Nucleus accumbens (tissue), 56 donors: ENCODE results near the gene BANP.
"Not testable (repeated sequence)": the region's sequence is repeated elsewhere in the genome, so short reads cannot be mapped to it uniquely, and the experiment has no call there.

Experiments
- DNase-seq, 56 donors: peaks; one replicate each; lab custom pipeline; 2025; lab: John Stamatoyannopoulos, UW

Gene BANP, protein sequence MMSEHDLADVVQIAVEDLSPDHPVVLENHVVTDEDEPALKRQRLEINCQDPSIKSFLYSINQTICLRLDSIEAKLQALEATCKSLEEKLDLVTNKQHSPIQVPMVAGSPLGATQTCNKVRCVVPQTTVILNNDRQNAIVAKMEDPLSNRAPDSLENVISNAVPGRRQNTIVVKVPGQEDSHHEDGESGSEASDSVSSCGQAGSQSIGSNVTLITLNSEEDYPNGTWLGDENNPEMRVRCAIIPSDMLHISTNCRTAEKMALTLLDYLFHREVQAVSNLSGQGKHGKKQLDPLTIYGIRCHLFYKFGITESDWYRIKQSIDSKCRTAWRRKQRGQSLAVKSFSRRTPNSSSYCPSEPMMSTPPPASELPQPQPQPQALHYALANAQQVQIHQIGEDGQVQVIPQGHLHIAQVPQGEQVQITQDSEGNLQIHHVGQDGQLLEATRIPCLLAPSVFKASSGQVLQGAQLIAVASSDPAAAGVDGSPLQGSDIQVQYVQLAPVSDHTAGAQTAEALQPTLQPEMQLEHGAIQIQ

DNA sequence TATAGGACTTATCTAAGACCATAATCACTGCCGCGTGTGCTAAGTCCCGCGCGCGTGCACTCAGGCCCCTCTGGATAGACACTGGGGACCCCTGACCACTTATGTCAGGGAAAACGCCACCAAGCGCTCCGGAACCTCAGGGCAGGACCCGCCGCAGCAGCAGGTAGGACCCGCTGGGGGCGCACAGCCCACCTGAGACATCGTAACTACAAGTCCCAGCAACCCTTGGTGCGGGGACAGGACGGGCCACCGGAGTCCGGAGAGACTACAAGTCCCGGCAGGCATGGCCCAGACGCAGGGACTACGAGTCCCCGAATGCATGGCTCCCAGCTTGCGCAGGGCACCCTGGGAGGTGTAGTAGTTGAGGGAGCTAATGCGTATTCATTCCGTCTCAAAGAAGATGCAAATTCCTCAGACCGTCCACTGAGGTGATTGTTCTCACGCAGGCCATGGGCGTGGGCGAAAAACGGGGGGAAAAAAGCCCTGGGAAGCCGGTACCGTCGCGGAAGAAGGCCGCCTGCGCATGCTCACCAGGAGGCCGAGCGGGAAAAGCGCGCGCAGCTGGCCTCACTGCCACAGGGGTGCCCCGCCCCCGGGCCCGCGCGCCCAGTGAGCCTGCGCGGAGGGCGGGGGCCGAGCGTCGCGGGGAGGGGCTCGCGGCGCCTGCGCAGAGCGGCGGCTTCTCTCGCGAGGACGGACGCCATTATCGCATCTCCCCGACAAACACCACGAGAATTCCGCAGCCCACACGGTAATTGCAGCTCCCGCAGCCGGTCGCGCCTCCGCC lies at the start of gene BANP:
TSS of gene BANP (plus strand) at position 670 of the 787 bp plus-strand sequence. CDS start 23,682 bp downstream, outside the sequence.
- DNase-seq: peak; percentile 81 to 100 (median 97)

DNA sequence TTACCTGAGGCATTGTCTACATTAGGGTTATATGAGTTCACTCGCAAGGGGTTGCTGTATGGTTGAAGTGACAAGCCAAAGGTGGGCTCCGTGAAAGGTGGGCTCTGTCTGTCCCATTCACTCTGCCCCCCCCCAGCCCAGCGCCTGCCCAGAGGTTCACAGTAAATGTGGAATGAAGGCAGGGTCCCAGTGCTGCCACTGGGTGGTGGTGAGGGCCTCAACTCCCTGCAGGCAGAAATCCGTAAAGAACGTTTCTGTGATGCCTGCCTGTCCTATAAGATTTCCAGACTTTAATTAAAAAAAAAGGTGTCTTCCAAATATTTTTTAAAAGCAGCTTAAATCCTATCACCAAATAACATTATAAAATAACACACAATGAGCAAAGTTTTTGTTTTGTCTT lies 46.3 kb upstream of the BANP start:
- DNase-seq: not testable (repeated sequence)

- DNase-seq: not testable (repeated sequence)
Measured at GRCh38 chr16:87905521-87905920, 45.7 kb upstream of the BANP start.

- DNase-seq: not testable (repeated sequence)
Measured at GRCh38 chr16:87908101-87908500, 43.1 kb upstream of the BANP start.

DNA sequence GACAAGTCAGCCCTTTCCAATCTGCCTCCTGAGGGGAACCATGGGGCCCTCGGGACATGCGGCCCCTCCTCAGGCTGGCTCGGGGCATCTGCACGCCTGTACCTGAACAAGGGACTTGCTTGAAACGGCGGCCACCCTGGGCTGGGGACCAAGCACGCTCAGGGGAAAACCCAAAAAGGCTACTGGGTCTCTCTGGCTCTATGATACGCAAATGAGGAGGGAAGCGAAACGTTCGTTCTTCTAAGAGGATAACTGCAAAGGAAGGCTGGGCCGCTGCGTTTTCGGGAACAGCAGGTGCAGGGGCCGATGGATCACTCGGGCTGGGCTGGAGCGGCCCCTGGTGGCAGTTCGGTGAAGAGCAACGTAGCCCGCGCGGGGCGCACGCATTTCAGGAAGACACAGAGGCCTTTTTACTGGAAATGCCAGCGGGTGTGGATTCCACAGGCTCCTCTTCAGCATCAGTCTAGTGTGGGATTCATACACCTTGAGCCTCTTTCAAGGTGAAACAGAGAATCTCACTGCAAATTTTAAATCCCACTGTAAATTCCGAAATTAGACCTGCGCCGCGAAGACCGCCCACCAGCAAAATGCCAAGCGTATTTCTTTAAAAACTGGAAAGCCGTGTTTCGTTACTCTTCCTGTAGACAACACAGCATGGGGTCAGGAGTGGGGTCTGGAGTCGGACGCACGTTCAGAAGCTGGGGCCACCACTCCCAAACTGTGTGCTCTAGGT lies 41.9 kb upstream of the BANP start:
- DNase-seq: peak in 44 of 56 donors; percentile 4 to 78 (median 40)

DNA sequence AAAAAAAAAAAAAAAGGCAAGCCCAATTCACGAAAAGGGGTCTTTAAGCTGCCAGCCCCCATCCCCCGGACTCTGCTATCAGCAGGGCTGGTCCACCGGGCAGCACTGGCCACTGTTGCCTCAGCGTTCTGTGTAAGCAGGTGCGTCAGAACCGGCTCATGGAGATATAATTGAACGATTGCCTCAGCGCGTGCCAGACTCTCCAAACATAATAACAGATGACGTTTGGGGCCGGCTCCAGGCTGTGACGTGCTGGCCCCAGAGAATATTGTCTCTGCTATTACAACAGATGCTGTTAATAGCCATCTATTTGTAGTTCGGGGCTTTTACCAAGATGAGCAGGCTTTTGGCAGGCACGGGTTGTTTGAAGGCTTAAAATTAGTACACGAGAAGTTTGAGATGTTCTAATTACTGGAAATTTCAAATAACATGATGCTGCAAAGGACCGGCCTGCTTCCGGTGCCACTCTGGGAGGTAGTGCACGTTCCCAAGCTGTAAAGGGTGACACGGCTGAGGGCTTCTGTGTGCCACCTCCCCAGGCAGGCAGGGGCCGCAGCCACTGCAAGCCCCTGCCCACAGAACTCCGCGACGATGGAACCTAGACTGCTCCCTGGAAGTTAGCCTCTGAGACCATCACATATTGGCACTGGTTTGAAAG lies 40.0 kb upstream of the BANP start:
- not testable (repeated sequence) for DNase-seq

- not testable (repeated sequence) for DNase-seq
Measured at GRCh38 chr16:87912691-87913090, 38.5 kb upstream of the BANP start.

DNA sequence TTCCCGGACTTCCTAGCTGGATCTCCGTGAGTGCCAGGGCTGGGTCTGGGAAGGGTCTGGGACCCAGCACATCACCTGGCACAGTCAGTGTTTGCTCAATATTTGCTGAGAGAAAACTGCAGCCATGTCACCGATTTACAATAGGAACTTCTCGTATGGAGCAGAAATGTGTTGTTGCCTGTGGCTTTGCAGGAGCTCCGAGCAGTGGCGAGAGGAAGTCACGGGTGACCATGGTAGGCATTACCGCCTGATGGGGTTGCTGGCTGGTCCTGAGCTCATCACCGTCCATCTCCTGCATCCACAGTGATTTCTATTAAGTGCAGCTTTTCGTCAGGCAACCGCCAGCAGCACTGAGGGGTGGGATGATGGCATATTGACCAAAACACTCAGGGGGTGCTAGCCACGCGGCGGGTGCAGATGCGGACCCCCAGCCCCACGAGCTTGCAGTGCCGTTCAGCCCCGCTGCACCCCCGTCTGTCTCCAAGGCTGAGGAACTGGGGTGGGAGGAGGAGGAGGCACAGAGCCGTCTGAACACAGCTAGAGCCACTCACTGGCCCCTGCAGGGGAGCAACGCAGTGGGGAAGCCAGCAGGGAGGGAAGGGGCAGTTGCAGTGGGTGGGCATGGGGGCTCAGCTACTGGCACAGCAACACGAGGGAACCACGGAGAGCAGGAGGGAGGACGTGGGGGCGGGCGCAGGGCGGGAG lies 37.1 kb upstream of the BANP start:
- DNase-seq: not testable (repeated sequence)

- no peak for DNase-seq
Measured at GRCh38 chr16:87914812-87915211, 36.4 kb upstream of the BANP start.

- DNase-seq: no peak
Measured at GRCh38 chr16:87917503-87917902, 33.7 kb upstream of the BANP start.

GRCh38 chr16:87918338-87918737 lies 32.9 kb upstream of the BANP start:
- peak in 22 of 56 donors; percentile 8 to 57 (median 31) for DNase-seq

DNA sequence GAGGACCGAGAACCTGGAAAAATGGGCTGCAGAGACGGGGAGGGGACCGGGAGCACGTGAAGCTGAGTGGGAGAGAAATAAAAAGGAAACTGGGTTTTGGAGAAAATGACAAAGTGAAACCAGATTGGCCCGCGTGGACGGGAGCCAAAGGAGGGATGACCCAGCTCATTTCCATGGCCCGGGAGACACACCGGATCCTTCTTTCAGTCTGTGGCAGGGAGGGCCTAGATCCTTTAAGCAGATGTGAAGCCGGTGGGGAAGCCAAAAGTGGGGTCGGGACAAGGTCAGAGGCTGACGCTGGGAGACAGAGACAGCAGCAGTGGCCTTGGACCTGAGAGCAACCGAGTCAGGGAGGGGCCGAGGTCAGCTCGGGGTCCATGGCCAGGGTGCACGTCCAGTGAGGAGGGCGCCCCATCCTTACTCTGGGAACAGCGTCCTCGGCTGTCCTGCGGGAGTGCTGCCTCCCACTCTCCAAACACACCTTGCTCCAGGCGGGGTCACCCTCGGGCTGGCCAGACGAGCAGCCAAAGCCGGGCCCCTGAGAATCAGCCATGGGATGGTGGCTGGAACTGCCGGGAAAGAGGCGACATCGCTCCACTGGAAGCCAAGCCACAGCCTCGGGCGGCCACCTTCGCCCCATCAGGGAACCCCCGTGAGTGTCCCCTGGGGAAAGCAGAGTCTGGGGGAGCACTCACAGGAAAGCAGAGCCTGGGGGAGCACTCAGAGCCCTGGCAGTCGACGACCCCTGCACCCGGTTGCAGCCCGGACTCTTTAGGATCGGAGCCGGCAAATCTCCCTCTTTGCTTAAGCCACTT lies 32.2 kb upstream of the BANP start:
- DNase-seq: peak in 1 of 56 donors; percentile 6

DNA sequence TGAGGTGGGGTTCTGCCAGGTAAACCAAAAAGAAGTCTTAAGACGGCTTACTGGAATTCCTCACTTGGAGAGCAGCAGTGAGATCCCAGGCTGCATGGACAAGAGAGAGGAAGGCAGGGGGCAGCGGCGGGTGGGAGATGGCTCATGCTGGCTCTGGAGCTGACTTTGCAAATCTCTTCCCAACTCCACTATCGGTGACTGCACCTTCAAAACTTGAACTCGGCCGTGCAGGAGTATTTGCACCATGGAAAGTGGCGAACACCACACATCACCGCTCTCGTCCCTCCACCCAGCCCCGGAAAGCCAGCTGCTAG lies 31.6 kb upstream of the BANP start:
- DNase-seq: no peak

DNA sequence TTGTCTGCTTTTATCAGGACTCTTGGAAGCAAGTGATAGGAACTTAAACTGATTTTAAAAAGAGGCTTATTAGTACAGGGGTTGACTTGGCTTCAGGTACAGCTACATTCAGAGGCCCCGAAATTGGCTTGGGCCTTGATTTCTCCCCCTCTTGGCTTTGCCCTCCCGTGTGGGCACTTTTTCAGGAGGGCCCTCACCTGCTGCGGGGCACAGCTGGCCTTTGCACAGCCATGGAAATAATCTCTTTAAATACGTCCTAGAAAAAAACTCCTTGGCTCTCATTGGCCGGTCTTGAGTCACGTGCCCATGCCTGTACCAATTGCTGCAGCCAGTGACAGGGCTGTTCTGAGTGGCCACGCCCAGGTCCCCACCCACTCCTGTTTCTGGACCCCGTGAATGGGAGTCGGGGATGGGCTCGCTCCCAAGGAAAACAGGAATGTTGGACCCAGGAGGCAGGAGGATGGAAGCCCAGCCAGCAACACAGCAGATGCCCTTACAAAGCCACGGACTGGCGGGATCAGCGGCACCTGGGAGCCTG lies 29.9 kb upstream of the BANP start:
- no peak for DNase-seq

DNA sequence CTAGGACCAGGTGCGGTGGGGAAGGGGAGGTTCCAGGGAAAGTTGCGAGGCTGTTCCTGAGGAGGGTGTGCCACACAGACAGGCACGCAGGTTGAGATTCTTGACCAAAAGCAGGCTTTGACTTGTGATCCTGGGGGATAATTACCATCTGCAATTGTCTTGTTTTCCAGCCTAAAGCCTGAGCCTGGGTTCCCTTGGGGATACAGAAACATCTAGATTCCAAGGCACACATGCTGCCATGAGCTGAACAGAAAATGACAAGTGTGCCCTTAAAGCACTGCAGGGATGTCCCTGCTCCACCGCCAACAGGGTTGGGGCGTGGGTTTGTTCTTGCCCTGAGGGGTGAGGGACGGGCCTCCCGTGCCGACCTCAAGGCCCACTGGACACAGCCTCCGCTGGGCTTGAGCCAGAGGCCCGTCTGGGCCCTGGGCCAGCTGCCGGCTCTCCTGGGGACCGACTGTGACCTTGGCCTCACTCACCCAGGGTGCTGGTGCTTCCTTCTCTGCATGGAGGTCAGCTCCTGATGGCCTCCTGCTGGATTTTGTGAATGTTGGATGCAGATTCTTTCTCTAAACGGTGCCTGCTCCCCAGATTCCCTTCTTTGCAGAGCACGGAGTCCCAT lies 28.9 kb upstream of the BANP start:
- DNase-seq: no peak

- DNase-seq: no peak
Measured at GRCh38 chr16:87924041-87924810, 27.0 kb upstream of the BANP start.
